ENCODE results near the gene ACKR1. TPM values are rescaled to one million over a fixed set of nuclear protein-coding genes. Genes with fewer than 3 reads are reported as not detected.

ACKR1 gene
- total and polyA plus RNA-seq, 2 of the 13 experiments (the other 11 are each of a cell fraction or from before 2014, with no cell fraction given), result not detected

DNA sequence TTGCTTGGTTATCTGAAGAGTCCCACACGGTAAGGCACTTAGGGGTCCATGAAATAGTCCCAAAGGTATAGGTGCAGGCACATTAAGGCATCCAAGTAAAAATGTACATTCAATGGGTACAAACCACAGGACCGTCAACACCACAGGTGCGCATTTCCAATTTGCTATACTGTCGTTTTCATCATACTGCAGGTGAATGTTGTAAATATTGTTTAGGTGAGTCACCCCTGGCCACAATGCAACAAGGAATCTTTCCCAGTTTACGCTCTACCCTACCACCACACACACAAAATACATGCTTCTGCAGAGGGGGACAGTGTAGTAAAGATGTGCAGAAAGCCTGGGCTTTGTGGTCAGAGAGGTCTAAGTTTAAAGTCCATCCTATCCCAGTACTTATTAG is 19.6 kb upstream of the ACKR1 start:
- no peak for DNase-seq (ENCODE audit: low spot score)
- ChIA-PET CTCF (ENCODE audit: low intra/inter-chr PET ratio, low total read pairs) (no interaction called here), POLR2A (no interaction called here)
- ATAC-seq, result no peak
- no TSS peak for BruUV-seq (replicated peaks)
- Histone ChIP-seq H3K79me2 (ENCODE audit: insufficient read depth, low read length) (no peaks in the 10 kb centered on the region), H3K9ac (ENCODE audit: insufficient read depth, low read depth, low read length) (no peak overlapping the region), H2AFZ (ENCODE audit: low read length) (no peak overlapping the region), H3K4me1 (ENCODE audit: insufficient read depth, low read length) (no peaks in the 10 kb centered on the region), H3K27me3 (ENCODE audit: control insufficient read depth in 1 of 2, insufficient read depth in 2 of 2, low read length in 2 of 2) (no peaks in the 10 kb centered on the region; a peak in 1 of 5 replicates), H4K20me1 (ENCODE audit: insufficient read depth, low read length) (no peaks in the 10 kb centered on the region), H3K36me3 (replicated peaks in 1 of 2; ENCODE audit: control insufficient read depth in 1 of 2, insufficient read depth in 2 of 2, low read length in 2 of 2) (no peaks in the 10 kb centered on the region), H3K4me2 (ENCODE audit: low read depth, low read length) (no peak overlapping the region), H3K9me3 (ENCODE audit: low read length) (no peaks in the 10 kb centered on the region), H3K4me3 (replicated peaks in 1 of 3; ENCODE audit: insufficient read depth in 1 of 3, low read depth in 2 of 3, low read length in 3 of 3) (no peak overlapping the region), H3K27ac (ENCODE audit: extremely low read length, insufficient read depth, low read length) (no peak overlapping the region)
- TF ChIP-seq, protein P1, sequence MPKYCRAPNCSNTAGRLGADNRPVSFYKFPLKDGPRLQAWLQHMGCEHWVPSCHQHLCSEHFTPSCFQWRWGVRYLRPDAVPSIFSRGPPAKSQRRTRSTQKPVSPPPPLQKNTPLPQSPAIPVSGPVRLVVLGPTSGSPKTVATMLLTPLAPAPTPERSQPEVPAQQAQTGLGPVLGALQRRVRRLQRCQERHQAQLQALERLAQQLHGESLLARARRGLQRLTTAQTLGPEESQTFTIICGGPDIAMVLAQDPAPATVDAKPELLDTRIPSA (CRISPR knock-in tag; IDR thresholded peaks at IDR 0.05; ENCODE audit: borderline replicate concordance), result no peak
- no peak for TF ChIP-seq HDAC2 (CRISPR knock-in tag; IDR thresholded peaks at IDR 0.05)
- TF ChIP-seq SIX1 (CRISPR knock-in tag; IDR thresholded peaks at IDR 0.05; ENCODE audit: borderline replicate concordance), result no peak
- no peak for TF ChIP-seq THAP11 (CRISPR knock-in tag; IDR thresholded peaks at IDR 0.05)
- TF ChIP-seq HNF4G (IDR thresholded peaks at IDR 0.05; ENCODE audit: borderline replicate concordance, low read depth, low read length), result no peak
- no peak for TF ChIP-seq HNF4G (CRISPR knock-in tag; IDR thresholded peaks at IDR 0.05; ENCODE audit: borderline replicate concordance, low read depth)
- 12% methylated on average over 5 of the region's 5 CpGs for WGBS (ENCODE audit: low lambda C conversion rate)
- no peak for FAIRE-seq
- intact Hi-C loops (cut with micrococcal nuclease; ENCODE audit: unreplicated experiment) (no loop called here), in situ Hi-C loops (cut with HindIII; ENCODE audit: extremely low pct_ligation_motif_present, low pct_unique_long_range_greater_than_20kb) (no loop called here)

GRCh38 chr1:159187033-159187432 is 17.6 kb upstream of the ACKR1 start:
- no peaks in the 10 kb centered on the region for H3K36me3 ChIP-seq (replicated peaks in 1 of 2; ENCODE audit: control insufficient read depth in 1 of 2, insufficient read depth in 2 of 2, low read length in 2 of 2)
- H3K27me3 ChIP-seq (ENCODE audit: control insufficient read depth in 1 of 2, insufficient read depth in 2 of 2, low read length in 2 of 2), result no peaks in the 10 kb centered on the region; a peak in 1 of 5 replicates
- ATAC-seq (no peak), DNase-seq (ENCODE audit: low spot score) (no peak), FAIRE-seq (no peak)
- CTCF ChIA-PET (ENCODE audit: low intra/inter-chr PET ratio, low total read pairs), result no interaction called here
- H3K9ac ChIP-seq (ENCODE audit: insufficient read depth, low read depth, low read length), result no peak overlapping the region
- no peaks in the 10 kb centered on the region for H3K9me3 ChIP-seq (ENCODE audit: low read length)
- H2AFZ ChIP-seq (ENCODE audit: low read length), result no peak overlapping the region
- POLR2A ChIA-PET, result no interaction called here
- H3K27ac ChIP-seq (ENCODE audit: extremely low read length, insufficient read depth, low read length), result no peak overlapping the region
- no TSS peak for BruUV-seq (replicated peaks)
- intact Hi-C loops (cut with micrococcal nuclease; ENCODE audit: unreplicated experiment) (no loop called here), in situ Hi-C loops (cut with HindIII; ENCODE audit: extremely low pct_ligation_motif_present, low pct_unique_long_range_greater_than_20kb) (no loop called here)
- H3K4me3 ChIP-seq (replicated peaks in 1 of 3; ENCODE audit: insufficient read depth in 1 of 3, low read depth in 2 of 3, low read length in 3 of 3), result no peak overlapping the region
- 0% methylated on average over 3 of the region's 3 CpGs for WGBS (ENCODE audit: low lambda C conversion rate)
- H3K79me2 ChIP-seq (ENCODE audit: insufficient read depth, low read length), result no peaks in the 10 kb centered on the region
- no peaks in the 10 kb centered on the region for H4K20me1 ChIP-seq (ENCODE audit: insufficient read depth, low read length)
- no peak overlapping the region for H3K4me2 ChIP-seq (ENCODE audit: low read depth, low read length)
- H3K4me1 ChIP-seq (ENCODE audit: insufficient read depth, low read length), result no peaks in the 10 kb centered on the region
- no peak for TF ChIP-seq KDM5B (CRISPR knock-in tag; IDR thresholded peaks at IDR 0.05; ENCODE audit: borderline replicate concordance)
- TF ChIP-seq ZFP37 (CRISPR knock-in tag; IDR thresholded peaks at IDR 0.05; ENCODE audit: borderline replicate concordance), result no peak
- no peak for TF ChIP-seq HDAC1 (CRISPR knock-in tag; IDR thresholded peaks at IDR 0.05)
- TF ChIP-seq TBX3 (IDR thresholded peaks at IDR 0.05; ENCODE audit: borderline replicate concordance), result no peak
- TF ChIP-seq HDAC6 (IDR thresholded peaks at IDR 0.05; ENCODE audit: low read depth, low read length), result no peak
- TF ChIP-seq MEF2D (CRISPR knock-in tag; IDR thresholded peaks at IDR 0.05), result no peak
- no peak for TF ChIP-seq ARNT2 (CRISPR knock-in tag; IDR thresholded peaks at IDR 0.05; ENCODE audit: low read depth)
- TF ChIP-seq ZNF644 (CRISPR knock-in tag; IDR thresholded peaks at IDR 0.05; ENCODE audit: low read depth), result no peak
- TF ChIP-seq TEF (CRISPR knock-in tag; IDR thresholded peaks at IDR 0.05), result no peak
- no peak for TF ChIP-seq ZNF792 (CRISPR knock-in tag; IDR thresholded peaks at IDR 0.05)
- TF ChIP-seq ATF6 (CRISPR knock-in tag; conservative IDR thresholded peaks at IDR 0.05), result no peak
- no peak for TF ChIP-seq EP300 (IDR thresholded peaks at IDR 0.05; ENCODE audit: low read depth in 2 of 2, low read length in 2 of 2)
- no peak for TF ChIP-seq EP300 (CRISPR knock-in tag; IDR thresholded peaks at IDR 0.05; ENCODE audit: borderline replicate concordance)

Data from HepG2 (cell line).